ENCODE data around the gene SLC1A2.

Gene SLC1A2

DNA sequence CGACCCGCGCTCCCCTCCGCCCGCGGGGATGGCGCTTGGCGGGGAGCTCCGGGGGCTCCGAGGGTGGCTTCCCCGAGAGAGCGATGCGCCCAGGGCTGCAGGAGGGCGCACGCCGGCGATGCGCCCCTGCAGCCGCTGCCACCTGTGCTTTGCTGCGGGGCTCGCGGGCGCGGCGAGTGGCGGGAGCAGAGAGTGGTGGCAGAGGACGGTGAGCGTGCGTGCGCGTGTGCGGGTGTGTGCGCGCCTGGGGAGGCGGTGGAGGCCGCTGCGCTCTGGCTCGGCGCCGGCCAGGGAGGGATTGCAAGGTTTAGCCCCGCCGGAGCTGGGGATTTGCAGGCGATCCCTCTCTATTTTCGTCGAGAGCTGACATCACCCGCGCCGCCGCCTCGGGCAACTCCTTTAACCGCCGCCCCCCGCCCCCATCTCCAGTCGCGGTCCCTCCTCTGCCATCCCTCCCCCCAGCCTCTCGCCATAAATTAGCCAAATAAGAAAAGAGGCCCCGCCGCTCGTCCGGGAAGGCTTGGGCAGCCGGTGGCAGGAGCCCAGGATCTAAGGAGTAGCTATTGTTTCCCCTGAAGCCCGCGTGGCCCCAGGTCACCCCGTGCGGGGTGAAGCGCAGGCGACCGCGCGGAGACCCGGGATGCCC, at the start of gene SLC1A2:
SLC1A2 (minus strand) TSS at position 375 of the 646 bp plus-strand sequence. CDS start 592 bp downstream, outside the sequence.
- H3K36me3 ChIP-seq = no peaks in the 10 kb centered on the region
- H3K4me1 ChIP-seq = peaks cover 0 to 27% (median 22%) of the 10 kb centered on the region in 4 donors
- no peak for DNase-seq
- intact Hi-C loops (cut with DNase I; ENCODE audit: low total_unique reads) = no loop called here
- H3K27ac ChIP-seq = no peak within 1 kb of the TSS
- peaks cover 0 to 65% of the 10 kb centered on the region in 2 donors for H3K27me3 ChIP-seq
- TF ChIP-seq, protein P1, sequence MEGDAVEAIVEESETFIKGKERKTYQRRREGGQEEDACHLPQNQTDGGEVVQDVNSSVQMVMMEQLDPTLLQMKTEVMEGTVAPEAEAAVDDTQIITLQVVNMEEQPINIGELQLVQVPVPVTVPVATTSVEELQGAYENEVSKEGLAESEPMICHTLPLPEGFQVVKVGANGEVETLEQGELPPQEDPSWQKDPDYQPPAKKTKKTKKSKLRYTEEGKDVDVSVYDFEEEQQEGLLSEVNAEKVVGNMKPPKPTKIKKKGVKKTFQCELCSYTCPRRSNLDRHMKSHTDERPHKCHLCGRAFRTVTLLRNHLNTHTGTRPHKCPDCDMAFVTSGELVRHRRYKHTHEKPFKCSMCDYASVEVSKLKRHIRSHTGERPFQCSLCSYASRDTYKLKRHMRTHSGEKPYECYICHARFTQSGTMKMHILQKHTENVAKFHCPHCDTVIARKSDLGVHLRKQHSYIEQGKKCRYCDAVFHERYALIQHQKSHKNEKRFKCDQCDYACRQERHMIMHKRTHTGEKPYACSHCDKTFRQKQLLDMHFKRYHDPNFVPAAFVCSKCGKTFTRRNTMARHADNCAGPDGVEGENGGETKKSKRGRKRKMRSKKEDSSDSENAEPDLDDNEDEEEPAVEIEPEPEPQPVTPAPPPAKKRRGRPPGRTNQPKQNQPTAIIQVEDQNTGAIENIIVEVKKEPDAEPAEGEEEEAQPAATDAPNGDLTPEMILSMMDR (IDR thresholded peaks at IDR 0.05) = no peak
- no peaks in the 10 kb centered on the region for H3K9me3 ChIP-seq
- H3K4me3 ChIP-seq = peak within 1 kb of the TSS; percentile 41 to 57

GRCh38 chr11:35466058-35466457, 46.7 kb upstream of the SLC1A2 start:
- H3K4me1 ChIP-seq = no peaks in the 10 kb centered on the region
- no peaks in the 10 kb centered on the region for H3K9me3 ChIP-seq

GRCh38 chr11:35464308-35464707, 45.0 kb upstream of the SLC1A2 start:
- intact Hi-C loops (cut with DNase I; ENCODE audit: low total_unique reads) = no loop called here
- H3K36me3 ChIP-seq = no peaks in the 10 kb centered on the region
- H3K4me1 ChIP-seq = no peaks in the 10 kb centered on the region
- H3K27me3 ChIP-seq = peaks cover 0 to 9% of the 10 kb centered on the region in 2 donors
- no peak overlapping the region for H3K4me3 ChIP-seq
- no peak overlapping the region for H3K27ac ChIP-seq
- DNase-seq = no peak
- TF ChIP-seq, protein P1 (IDR thresholded peaks at IDR 0.05) = no peak
- no peaks in the 10 kb centered on the region for H3K9me3 ChIP-seq

More at GRCh38 chr11:35466058-35466457, 46.7 kb upstream of the SLC1A2 start:
- Histone ChIP-seq H3K27ac (no peak overlapping the region), H3K27me3 (peaks cover 0 to 9% of the 10 kb centered on the region in 2 donors), H3K4me3 (no peak overlapping the region), H3K36me3 (no peaks in the 10 kb centered on the region)
- intact Hi-C loops (cut with DNase I; ENCODE audit: low total_unique reads) = no loop called here
- no peak for DNase-seq
- TF ChIP-seq, protein P1 (IDR thresholded peaks at IDR 0.05) = no peak

GRCh38 chr11:35463331-35463751, 44.0 kb upstream of the SLC1A2 start:
- no peak for DNase-seq
- Histone ChIP-seq H3K9me3 (no peaks in the 10 kb centered on the region), H3K27me3 (peaks cover 0 to 5% of the 10 kb centered on the region in 2 donors), H3K4me1 (no peaks in the 10 kb centered on the region), H3K4me3 (no peak overlapping the region), H3K36me3 (no peaks in the 10 kb centered on the region), H3K27ac (no peak overlapping the region)
- intact Hi-C loops (cut with DNase I; ENCODE audit: low total_unique reads) = no loop called here
- TF ChIP-seq, protein P1 (IDR thresholded peaks at IDR 0.05) = no peak

DNA sequence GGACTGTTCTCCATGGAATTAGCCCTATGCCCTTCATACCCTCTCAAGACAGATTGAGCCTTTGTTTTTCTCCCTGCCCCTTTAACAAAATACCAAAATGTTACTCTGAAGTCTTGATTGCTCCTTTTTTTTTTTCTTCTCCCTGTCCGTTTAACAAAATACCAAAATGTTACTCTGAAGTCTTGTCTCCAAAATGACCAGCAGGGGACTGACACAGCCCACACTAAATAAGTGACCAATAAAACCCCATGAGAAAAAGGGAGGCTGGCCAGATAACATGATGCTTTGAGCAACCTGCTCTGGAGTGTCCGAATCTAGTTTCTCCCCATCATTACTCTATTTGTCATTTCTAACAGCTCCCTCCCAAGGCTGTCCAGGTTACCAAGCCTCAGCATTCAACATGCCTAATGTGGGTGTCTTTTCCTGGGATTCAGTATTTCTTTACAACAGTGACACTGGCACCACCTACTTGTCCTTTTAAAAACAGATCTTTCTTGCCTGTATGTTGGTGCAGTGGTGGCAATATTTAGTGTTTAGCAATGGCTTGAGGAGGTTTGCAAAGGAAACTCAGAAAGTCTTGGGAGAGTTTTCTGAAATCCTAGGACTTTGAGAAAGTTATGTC, 42.7 kb upstream of the SLC1A2 start:
- no peak for DNase-seq
- Histone ChIP-seq H3K4me3 (no peak overlapping the region), H3K4me1 (no peaks in the 10 kb centered on the region), H3K27me3 (peaks cover 0 to 2% of the 10 kb centered on the region in 2 donors), H3K9me3 (no peaks in the 10 kb centered on the region), H3K27ac (no peak overlapping the region), H3K36me3 (no peaks in the 10 kb centered on the region)
- intact Hi-C loops (cut with DNase I; ENCODE audit: low total_unique reads) = no loop called here
- TF ChIP-seq, protein P1 (IDR thresholded peaks at IDR 0.05) = no peak

Measured in tibial artery (tissue), 4 donors.